BLaER1 (cell line): ENCODE data around the gene KRT73.

Experiments
- H3K27ac ChIP-seq: shearing (Covaris generic); formaldehyde crosslinking; 2 replicates; pipeline ENCODE4 v1.8.1; 2022
- H3K27me3 ChIP-seq: shearing (Covaris generic); formaldehyde crosslinking; 2 replicates; pipeline ENCODE4 v1.8.1; 2022
- H3K36me3 ChIP-seq: shearing (Covaris generic); formaldehyde crosslinking; 2 replicates; pipeline ENCODE4 v1.8.1; 2022
- H3K4me1 ChIP-seq: shearing (Covaris generic); formaldehyde crosslinking; 2 replicates; pipeline ENCODE4 v1.8.1; 2022
- H3K4me2 ChIP-seq: shearing (Covaris generic); formaldehyde crosslinking; 2 replicates; pipeline ENCODE4 v1.8.1; 2022
- H3K4me3 ChIP-seq: shearing (Covaris generic); formaldehyde crosslinking; 2 replicates; pipeline ENCODE4 v1.8.1; 2022
- H3K9ac ChIP-seq: shearing (Covaris generic); formaldehyde crosslinking; 2 replicates; pipeline ENCODE4 v1.8.1; 2022
- H3K9me3 ChIP-seq: shearing (Covaris generic); formaldehyde crosslinking; 2 replicates; pipeline ENCODE4 v1.8.1; 2022
- H4K20me1 ChIP-seq: shearing (Covaris generic); formaldehyde crosslinking; 2 replicates; pipeline ENCODE4 v1.8.1; 2022
- Cebpa-rat ChIP-seq: shearing (Covaris generic); IDR thresholded peaks from 2 replicates; pipeline ENCODE4 v1.8.1; 2022

The KRT73 gene

GRCh38 chr12:52578469-52578868 lies 39.9 kb downstream of the KRT73 start:
- no peak for TF ChIP-seq Cebpa-rat
- no peak overlapping the region for H3K4me3 ChIP-seq
- H3K4me2 ChIP-seq, result no peak overlapping the region
- H3K27me3 ChIP-seq, result no peaks in the 10 kb centered on the region
- H3K4me1 ChIP-seq, result peaks cover 26% of the 10 kb centered on the region
- H3K9me3 ChIP-seq, result no peaks in the 10 kb centered on the region
- H3K9ac ChIP-seq, result no peak overlapping the region
- no peaks in the 10 kb centered on the region for H4K20me1 ChIP-seq
- no peak overlapping the region for H3K27ac ChIP-seq
- H3K36me3 ChIP-seq, result no peaks in the 10 kb centered on the region

DNA sequence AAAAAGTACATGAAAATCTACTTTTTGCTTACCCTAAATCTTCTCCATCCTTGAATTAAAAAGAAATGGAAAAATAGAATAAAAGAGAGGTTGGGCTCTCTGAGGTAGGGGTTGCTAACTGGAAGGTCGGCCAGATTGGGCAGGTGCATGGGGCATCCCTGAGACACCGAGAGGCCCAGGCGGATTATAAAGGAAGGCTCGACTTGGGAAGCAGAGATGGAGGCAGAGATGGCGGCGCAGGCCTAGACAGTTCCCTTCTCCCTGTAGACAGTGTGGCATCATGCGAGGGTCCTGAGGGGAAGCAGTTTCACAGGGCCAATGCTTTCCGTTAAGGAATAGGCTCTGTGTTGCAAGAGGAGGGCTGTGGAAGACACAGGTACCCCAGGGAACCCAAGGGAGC lies 41.0 kb downstream of the KRT73 start:
- Histone ChIP-seq H3K9ac (no peak overlapping the region), H3K36me3 (no peaks in the 10 kb centered on the region), H4K20me1 (no peaks in the 10 kb centered on the region), H3K9me3 (no peaks in the 10 kb centered on the region), H3K27ac (no peak overlapping the region), H3K27me3 (no peaks in the 10 kb centered on the region), H3K4me1 (peaks cover 23% of the 10 kb centered on the region), H3K4me3 (no peak overlapping the region), H3K4me2 (no peak overlapping the region)
- no peak for TF ChIP-seq Cebpa-rat

GRCh38 chr12:52575948-52576347 lies 42.4 kb downstream of the KRT73 start:
- Histone ChIP-seq H3K4me2 (no peak overlapping the region), H3K4me3 (no peak overlapping the region), H3K27me3 (no peaks in the 10 kb centered on the region), H3K27ac (no peak overlapping the region), H3K9ac (no peak overlapping the region), H3K4me1 (peaks cover 23% of the 10 kb centered on the region), H4K20me1 (no peaks in the 10 kb centered on the region), H3K9me3 (no peaks in the 10 kb centered on the region), H3K36me3 (no peaks in the 10 kb centered on the region)
- no peak for TF ChIP-seq Cebpa-rat

DNA sequence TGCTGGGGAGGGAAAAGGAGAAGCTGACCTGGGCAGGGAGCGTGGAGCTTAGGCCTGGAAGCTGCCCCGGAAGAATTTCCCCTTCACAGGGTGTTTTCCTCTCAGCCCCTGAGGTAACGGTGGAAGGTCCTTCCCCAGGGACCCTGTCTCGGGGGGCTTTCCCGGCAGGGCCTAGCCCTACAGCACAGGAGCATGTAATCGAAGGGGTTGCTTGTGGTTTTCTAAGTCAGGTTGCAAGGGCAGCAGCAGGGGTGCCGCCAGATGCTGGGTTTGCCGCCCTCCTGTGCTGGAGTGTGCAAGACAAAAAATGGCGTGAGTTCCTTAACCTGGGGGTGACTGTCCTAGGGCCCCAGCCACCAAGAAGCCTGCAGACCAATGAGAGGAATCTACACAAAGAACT lies 43.1 kb downstream of the KRT73 start:
- Histone ChIP-seq H3K27me3 (no peaks in the 10 kb centered on the region), H3K36me3 (no peaks in the 10 kb centered on the region), H3K4me2 (peak overlapping the region; percentile 74), H3K27ac (peak overlapping the region; percentile 51; the same call in 1 of the 2 replicates), H3K9me3 (no peaks in the 10 kb centered on the region), H3K4me1 (peaks cover 18% of the 10 kb centered on the region), H3K4me3 (no peak overlapping the region), H3K9ac (no peak overlapping the region), H4K20me1 (no peaks in the 10 kb centered on the region)
- TF ChIP-seq Cebpa-rat, result no peak

DNA sequence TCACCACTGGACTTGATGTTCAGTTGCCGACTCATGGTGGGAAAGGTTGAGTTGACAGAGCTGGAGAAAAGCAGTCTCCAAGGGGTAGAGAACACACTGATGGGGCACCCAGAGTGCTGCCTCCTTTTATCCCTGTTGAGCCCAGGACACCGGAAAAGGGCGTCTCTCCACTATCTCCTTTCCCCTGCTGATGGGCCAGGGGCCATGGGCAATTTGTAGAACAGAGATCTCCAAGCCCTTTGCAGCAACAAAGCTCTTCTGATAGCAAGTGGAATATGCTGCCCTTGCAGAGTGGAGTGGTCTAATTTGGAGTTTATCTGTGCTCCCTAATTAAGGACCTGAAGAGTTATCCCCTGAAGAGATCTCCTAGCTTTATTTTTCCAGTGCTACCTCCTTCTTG lies 44.6 kb downstream of the KRT73 start, which contains the start of gene KRT74:
KRT74 (minus strand) TSS at position 101 of the 400 bp plus-strand sequence; CDS start at position 35, 66 bp downstream.
- H4K20me1 ChIP-seq, result no peaks in the 10 kb centered on the region
- H3K9me3 ChIP-seq, result no peaks in the 10 kb centered on the region
- no peaks in the 10 kb centered on the region for H3K27me3 ChIP-seq
- H3K9ac ChIP-seq, result no peak within 1 kb of the TSS
- no peak for TF ChIP-seq Cebpa-rat
- H3K36me3 ChIP-seq, result no peaks in the 10 kb centered on the region
- H3K4me1 ChIP-seq, result peaks cover 14% of the 10 kb centered on the region
- H3K4me2 ChIP-seq, result peak within 1 kb of the TSS; percentile 74
- H3K27ac ChIP-seq, result no peak within 1 kb of the TSS
- no peak within 1 kb of the TSS for H3K4me3 ChIP-seq

- H3K27me3 ChIP-seq, result no peaks in the 10 kb centered on the region
Observed at GRCh38 chr12:52573306-52573705, 45.1 kb downstream of the KRT73 start.

GRCh38 chr12:52570511-52570910 lies 47.8 kb downstream of the KRT73 start:
- no peak overlapping the region for H3K4me3 ChIP-seq
- H3K36me3 ChIP-seq, result no peaks in the 10 kb centered on the region
- no peaks in the 10 kb centered on the region for H3K9me3 ChIP-seq
- no peak for TF ChIP-seq Cebpa-rat
- H3K27ac ChIP-seq, result no peak overlapping the region
- H3K9ac ChIP-seq, result no peak overlapping the region
- H3K4me1 ChIP-seq, result peaks cover 18% of the 10 kb centered on the region
- no peaks in the 10 kb centered on the region for H3K27me3 ChIP-seq
- no peaks in the 10 kb centered on the region for H4K20me1 ChIP-seq
- H3K4me2 ChIP-seq, result no peak overlapping the region

More at GRCh38 chr12:52573306-52573705, 45.1 kb downstream of the KRT73 start:
- TF ChIP-seq Cebpa-rat, result no peak
- H3K9me3 ChIP-seq, result no peaks in the 10 kb centered on the region
- peaks cover 14% of the 10 kb centered on the region for H3K4me1 ChIP-seq
- H3K4me3 ChIP-seq, result no peak overlapping the region
- no peaks in the 10 kb centered on the region for H3K36me3 ChIP-seq
- H3K4me2 ChIP-seq, result no peak overlapping the region
- no peak overlapping the region for H3K27ac ChIP-seq
- no peaks in the 10 kb centered on the region for H4K20me1 ChIP-seq
- H3K9ac ChIP-seq, result no peak overlapping the region

DNA sequence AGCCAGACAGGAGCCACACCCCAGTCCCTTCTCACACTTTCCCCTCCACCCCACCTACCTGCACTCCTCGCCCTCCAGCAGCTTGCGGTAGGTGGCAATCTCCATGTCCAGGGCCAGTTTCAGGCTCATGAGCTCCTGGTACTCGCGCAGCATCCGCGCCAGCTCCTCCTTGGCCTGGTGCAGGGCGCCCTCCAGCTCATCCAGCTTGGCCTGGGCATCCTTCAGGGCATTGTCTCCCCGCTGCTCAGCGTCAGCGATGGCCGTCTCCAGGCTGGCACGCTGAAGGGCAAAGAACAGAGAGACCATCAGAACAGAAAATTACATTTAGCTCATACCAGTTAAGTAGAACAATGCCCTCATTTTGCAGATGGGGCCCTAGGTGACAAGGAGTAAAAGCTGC lies 50.2 kb downstream of the KRT73 start:
- Histone ChIP-seq H3K4me3 (no peak overlapping the region), H3K27ac (no peak overlapping the region), H3K4me1 (peaks cover 7% of the 10 kb centered on the region; the same call in 1 of the 2 replicates), H3K36me3 (no peaks in the 10 kb centered on the region), H3K4me2 (no peak overlapping the region), H4K20me1 (no peaks in the 10 kb centered on the region), H3K9ac (no peak overlapping the region), H3K27me3 (no peaks in the 10 kb centered on the region), H3K9me3 (no peaks in the 10 kb centered on the region)
- no peak for TF ChIP-seq Cebpa-rat

DNA sequence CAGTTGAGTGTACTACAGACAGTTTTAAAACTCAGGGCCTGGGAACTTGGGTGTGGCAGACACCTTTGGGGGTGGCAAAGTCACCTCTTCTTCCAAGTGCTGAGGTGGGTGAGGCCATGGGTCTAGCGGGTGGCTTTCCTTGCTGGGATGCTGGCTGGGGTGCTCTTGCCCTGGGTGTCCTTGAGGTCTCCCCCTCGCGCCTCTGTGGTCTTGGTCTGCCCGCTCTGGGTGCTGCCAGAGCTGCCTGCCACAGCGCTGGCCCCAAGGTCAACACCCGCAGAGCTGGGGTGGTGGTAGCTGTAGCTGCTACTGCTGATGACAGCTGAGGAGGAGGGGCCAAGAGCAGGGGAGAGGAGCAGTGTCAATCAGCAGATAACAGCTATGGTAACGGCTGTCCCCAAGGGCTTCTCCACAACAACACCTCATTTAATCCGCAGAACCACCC lies 51.5 kb downstream of the KRT73 start:
- Histone ChIP-seq H3K4me3 (no peak overlapping the region), H3K36me3 (no peaks in the 10 kb centered on the region), H3K4me2 (no peak overlapping the region), H3K9ac (no peak overlapping the region), H4K20me1 (no peaks in the 10 kb centered on the region), H3K27ac (no peak overlapping the region), H3K9me3 (no peaks in the 10 kb centered on the region), H3K27me3 (no peaks in the 10 kb centered on the region), H3K4me1 (peaks cover 7% of the 10 kb centered on the region; the same call in 1 of the 2 replicates)
- no peak for TF ChIP-seq Cebpa-rat

DNA sequence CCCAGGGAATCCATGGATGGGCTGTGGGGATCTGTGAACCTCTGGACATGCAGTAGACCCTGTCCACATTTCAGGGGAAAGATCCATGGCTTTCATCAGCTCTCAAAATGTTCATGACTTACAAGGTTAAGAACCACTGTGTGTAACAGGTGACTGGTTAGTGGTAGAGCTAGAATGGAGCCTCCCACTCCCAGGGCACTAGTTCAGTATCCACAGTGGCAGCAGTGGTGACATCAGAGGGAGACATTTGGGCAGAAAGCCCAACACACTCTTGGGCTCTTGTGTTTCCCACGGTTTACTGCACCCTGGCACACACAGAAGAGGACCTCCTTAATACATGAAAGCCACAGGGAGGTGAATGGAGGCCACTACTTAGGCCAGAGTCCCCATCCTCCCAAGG lies 53.8 kb downstream of the KRT73 start:
- Histone ChIP-seq H3K4me3 (no peak overlapping the region), H3K4me2 (no peak overlapping the region), H4K20me1 (no peaks in the 10 kb centered on the region), H3K9ac (no peak overlapping the region), H3K36me3 (no peaks in the 10 kb centered on the region), H3K27me3 (no peaks in the 10 kb centered on the region), H3K4me1 (peaks cover 7% of the 10 kb centered on the region; the same call in 1 of the 2 replicates), H3K27ac (no peak overlapping the region), H3K9me3 (no peaks in the 10 kb centered on the region)
- TF ChIP-seq Cebpa-rat, result no peak
